ENCODE data around the gene MYMK.

DNA sequence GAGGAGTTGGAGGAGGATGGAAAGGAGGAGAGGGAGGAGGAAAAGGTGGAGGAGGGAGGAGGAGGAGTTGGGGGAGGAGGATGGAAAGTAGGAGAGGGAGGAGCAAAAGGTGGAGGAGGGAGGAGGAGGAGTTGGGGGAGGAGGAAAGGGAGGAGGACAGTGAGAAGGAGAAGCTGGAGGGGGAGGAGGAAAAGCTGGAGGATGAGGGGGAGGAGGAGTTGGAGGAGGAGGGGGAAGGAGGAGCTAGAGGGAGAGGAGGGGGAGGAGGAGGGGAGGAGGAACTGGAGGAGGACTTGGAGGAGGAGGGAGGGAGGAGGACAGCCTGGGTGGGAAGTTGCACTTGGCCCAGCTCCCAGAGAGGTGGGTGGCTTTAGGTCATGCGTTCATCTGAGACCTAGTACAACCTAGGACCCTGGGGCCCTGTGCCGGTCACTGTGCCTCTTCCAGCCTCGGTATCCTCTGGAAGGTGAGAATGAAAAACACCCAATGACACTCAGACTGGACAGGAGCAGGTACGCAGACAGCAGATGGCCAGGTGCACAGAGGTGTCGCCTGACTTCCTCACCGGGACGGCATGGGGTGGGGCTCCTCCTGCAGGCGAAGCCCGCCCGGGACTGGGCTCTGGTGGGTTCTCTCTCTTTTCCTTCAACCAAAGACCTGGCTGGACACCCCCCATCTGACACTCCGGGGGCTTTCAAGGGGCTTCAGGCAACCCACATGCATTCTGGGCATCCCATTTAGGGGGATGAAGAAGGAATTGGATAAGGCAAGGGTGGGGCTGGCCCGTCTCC, 33.7 kb downstream of the MYMK start:
- TF ChIP-seq, protein P1, sequence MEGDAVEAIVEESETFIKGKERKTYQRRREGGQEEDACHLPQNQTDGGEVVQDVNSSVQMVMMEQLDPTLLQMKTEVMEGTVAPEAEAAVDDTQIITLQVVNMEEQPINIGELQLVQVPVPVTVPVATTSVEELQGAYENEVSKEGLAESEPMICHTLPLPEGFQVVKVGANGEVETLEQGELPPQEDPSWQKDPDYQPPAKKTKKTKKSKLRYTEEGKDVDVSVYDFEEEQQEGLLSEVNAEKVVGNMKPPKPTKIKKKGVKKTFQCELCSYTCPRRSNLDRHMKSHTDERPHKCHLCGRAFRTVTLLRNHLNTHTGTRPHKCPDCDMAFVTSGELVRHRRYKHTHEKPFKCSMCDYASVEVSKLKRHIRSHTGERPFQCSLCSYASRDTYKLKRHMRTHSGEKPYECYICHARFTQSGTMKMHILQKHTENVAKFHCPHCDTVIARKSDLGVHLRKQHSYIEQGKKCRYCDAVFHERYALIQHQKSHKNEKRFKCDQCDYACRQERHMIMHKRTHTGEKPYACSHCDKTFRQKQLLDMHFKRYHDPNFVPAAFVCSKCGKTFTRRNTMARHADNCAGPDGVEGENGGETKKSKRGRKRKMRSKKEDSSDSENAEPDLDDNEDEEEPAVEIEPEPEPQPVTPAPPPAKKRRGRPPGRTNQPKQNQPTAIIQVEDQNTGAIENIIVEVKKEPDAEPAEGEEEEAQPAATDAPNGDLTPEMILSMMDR (IDR thresholded peaks at IDR 0.05): no peak
- no peak for TF ChIP-seq POLR2A (IDR thresholded peaks at IDR 0.05)

Data from uterus (tissue), 2 donors.